HG03520 (cell line): Measurements from ENCODE around the gene SH2D5.
"Not testable (repeated sequence)": the region's sequence is repeated elsewhere in the genome, so short reads cannot be mapped to it uniquely, and the experiment has no call there.

ENCODE experiments used
- ATAC-seq: cut with Tn5 transposase; IDR thresholded peaks from one replicate; pipeline ENCODE4 v1.9.1; 2021; ENCODE audit warnings: mild to moderate bottlenecking, moderate library complexity; ENCODE audit not compliant: unreplicated experiment

Gene SH2D5

DNA sequence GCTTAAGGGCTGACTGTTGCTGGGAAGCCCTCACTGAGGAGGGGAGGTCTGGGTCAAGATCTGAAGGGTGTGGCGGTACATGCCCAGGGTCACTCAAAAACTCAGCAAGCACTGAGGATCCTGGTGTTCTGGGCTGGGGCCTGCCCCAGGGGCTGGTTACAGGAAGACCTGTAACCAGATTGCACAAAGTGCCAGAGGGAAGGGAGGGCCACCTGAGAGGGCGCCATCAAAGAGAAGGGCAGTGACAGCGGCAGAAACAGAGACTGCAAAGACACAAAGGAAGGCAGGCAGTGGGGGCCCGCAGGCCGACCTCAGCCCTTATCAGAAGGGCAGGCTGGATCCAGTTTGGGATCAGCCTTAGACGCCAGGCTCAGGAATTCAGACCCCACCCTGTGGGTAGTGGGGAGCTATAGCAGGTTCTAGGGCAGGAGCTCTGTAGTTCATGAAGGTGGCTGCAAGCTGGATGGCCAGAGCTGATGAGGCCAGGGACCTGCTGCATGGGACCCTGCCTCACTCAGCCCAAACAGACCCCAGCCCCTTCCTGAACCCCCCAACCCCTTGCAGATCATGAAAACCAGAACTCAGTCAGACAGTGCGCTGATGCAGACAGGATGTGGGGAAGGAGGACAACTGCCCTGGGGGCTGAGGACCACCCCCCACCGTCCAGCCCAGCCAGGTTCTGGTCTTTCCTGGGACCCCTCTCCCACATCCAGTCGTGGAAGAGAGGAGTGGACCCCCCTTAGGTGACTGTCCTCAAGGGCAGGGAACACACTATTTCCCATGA lies 3.9 kb downstream of the SH2D5 start:
- no peak for ATAC-seq

- ATAC-seq = no peak
Observed at GRCh38 chr1:20727746-20728316, 4.7 kb downstream of the SH2D5 start.

- ATAC-seq = no peak
Observed at GRCh38 chr1:20726932-20727745, 5.4 kb downstream of the SH2D5 start.

GRCh38 chr1:20726118-20726911 lies 6.2 kb downstream of the SH2D5 start:
- no peak for ATAC-seq

- ATAC-seq = no peak
Observed at GRCh38 chr1:20725189-20726117, 7.0 kb downstream of the SH2D5 start.

GRCh38 chr1:20724364-20725188 lies 7.9 kb downstream of the SH2D5 start:
- ATAC-seq = no peak

DNA sequence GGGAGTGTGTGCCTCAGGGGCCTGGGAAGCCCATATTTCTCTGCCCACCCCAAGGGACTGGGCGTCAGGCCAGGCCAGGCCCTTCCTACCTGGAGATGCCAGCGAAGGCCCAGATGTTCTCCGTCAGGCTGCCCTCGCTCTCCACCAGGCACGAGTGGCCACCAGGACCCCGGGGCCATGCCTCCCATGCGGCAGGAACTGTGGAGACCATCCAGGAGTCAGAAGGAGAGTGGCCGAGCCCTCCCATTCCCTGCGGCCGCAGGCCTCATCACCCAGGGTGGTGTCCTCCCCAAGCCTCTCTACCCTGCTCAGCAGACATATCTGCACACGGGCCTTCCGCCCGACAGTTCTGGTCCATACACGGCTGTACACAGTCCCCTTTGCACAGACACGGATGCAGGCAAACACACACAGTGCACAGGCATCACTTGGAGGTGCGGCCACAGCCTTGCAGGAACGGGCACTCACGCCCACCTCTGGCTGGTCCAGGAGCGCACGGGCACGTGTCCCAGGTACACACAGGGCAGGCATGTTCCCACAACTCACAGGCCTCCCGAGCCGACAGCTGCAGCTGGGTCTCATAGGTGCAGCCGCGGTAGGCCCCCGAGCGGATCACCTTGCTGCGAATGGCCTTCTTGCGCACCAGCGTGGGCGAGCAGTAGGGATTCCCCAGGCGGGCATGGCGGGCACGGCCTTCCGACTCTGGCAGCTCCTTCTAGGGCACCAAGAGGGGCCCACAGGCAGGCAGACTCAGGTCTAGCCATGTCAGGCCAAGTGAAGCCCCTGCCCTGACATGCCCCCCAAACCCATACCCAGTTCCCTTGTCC lies 8.8 kb downstream of the SH2D5 start:
- no peak for ATAC-seq

DNA sequence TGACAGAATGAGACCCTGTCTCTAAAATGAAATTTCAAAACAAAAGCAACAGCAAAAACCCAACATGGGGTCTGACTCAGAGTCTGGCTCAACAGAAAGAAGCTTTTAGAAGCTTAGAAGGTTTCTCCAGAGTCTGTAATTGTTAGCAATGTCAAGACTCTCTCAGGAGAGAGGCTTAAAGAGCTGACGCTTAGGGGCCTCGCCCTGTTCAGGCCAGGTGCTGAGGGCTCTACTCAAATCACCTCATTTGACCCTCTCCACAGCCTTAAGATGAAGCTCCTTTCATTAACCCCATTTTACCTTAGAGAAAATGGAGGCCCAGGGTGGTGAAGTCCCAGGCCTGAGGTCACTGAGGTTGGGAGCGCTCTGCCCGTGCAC lies 9.4 kb downstream of the SH2D5 start:
- no peak for ATAC-seq

DNA sequence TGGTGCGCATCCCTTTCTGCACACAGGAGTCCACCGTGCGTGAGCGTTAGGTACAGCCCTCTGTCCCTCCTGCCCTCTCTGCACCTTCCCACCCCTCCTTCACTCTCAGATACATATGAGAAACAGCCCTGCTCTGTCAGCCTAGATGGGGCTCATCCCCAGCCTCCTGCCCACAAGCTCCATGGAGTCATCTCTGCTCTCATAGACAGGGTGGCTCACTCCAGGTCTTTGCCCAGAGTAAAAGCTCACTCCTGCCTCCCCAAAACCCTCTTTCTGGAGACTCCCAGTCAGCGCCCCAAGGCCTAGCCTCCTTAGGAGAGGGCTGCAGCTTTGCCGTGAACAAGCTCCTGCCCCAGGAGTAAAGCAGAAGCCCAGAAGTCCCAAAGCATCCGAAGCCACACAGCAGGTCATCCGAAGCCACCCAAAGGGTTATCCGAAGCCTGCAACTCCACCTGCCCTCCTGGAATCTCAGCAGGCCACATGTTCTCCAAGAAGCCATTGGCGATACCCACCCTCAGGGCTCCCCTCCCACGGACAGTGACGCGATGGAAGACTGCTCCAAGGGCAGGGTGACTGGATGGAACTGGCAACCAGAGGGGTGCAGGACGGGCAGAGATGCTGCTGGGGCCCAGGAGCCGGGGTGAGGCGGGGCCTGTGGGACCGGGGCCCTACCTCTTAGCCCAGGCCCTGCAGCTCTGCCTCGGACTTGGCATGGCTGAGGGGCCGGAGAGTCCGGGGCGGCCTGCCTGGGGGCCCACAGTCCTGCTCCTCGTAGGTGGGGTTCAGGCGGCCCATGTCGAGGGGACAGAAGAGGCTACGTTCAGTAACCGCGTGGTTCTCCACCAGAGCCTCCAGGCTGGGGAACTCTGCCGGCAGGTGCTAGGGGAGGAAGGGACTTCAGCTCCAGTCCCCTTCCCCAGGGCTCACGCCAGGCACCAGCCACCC lies 11.1 kb downstream of the SH2D5 start:
- ATAC-seq = no peak

- ATAC-seq = no peak
Observed at GRCh38 chr1:20720631-20721091, 11.8 kb downstream of the SH2D5 start.

GRCh38 chr1:20719871-20720620 lies 12.5 kb downstream of the SH2D5 start:
- no peak for ATAC-seq

DNA sequence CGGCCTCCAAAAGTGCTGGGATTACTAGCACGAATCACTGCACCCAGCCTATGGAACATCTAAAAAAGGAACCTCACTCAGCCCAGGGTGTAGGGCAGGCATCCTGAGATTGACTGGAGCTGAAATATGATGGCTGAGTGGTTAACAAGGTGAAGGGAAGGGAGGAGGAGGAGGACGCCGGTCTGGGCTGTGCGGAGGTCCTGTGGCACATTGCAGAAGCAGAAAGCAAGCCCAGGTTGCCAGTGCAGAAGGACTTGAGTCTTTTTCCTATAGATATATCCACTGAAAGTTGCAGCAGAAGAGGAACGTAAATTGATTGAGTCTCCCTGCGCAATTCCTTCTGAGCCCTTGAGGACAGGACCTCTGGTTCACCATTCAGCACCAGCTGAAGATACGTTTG lies 13.2 kb downstream of the SH2D5 start:
- ATAC-seq = no peak

DNA sequence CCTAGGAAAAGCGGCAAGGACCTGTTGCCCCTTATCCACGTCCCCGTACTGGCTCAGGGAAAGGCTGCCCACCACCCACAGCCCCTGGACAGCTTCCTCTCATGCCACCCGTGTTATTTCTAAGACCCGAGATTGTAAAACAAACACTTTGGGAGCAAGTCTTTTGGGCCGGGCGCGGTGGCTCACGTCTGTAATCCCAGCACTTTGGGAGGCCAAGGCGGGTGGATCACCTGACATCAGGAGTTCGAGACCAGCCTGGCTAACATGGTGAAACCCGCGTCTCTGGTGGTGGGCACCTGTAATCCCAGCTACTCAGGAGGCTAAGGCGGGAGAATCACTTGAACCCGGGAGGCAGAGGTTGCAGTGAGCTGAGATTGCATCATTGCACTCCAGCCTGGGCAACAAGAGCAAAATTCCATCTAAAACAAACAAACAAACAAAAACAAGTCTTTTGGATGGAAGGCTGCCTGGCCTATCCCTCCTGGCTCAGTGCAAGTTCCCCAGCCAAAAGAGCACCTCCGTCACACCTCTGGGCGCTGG lies 14.1 kb downstream of the SH2D5 start:
- ATAC-seq = not testable (repeated sequence)

DNA sequence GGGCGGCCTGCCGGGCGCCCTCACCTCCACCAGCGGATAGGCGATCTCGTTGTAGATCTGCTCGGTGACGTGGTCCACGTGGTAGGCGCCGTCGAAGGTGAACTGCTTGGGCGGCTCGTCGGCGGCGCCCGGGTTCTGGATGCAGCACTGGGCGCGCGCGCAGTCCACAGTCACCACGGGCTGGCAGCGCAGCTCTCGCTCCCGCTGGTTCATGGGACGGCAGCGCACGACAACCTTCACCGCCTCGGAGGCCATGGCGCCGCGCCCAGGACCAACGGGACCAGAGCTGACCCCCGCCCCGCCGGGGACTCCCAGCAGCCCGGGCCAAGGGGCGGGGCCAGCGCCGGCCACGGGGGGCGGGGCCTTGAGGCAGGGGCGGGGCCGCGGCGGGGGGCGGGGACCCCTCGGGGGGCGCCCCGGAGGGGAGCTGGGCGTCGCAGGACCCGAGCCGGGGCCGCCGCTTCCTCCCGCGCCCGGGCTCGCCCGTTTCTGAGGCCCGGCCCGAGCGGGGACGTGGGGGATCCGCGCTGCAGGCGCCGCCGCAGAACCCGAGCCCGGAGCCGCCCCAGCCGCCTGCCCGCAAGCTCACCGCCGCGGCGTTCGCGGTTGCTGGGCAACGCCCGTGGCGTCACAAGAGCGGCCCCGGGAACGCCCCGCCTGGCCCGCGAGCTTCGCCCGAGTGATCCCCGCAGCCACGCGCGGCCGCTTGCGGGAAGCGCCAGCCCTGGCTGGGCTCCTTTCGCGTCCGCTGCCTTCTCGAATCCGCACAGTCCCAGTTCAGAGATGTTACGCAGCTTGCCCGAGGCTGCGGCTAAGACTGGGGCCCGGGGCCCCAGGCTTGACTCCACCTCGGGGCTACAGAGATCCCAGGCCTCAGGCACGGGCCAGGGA lies 14.8 kb downstream of the SH2D5 start, which contains the start of gene KIF17:
TSS of gene KIF17 (minus strand) at position 556 of the 891 bp plus-strand sequence. CDS start at position 255, 301 bp downstream.
- no peak for ATAC-seq

- ATAC-seq = no peak
Observed at GRCh38 chr1:20716232-20716631, 16.3 kb downstream of the SH2D5 start.
